NCI-H2227 (cell line): Measurements from ENCODE around the gene TOM1L2.
"Not testable (repeated sequence)": the region's sequence is repeated elsewhere in the genome, so short reads cannot be mapped to it uniquely, and the experiment has no call there.

Experiments used
- DNase-seq: peaks from one replicate; lab custom pipeline; 2025; ENCODE audit not compliant: unreplicated experiment; lab: John Stamatoyannopoulos, UW

The TOM1L2 gene

GRCh38 chr17:17944743-17945142 lies 27.5 kb downstream of the TOM1L2 start:
- no peak for DNase-seq

- DNase-seq: no peak
Observed at GRCh38 chr17:17944242-17944641, 28.0 kb downstream of the TOM1L2 start.

DNA sequence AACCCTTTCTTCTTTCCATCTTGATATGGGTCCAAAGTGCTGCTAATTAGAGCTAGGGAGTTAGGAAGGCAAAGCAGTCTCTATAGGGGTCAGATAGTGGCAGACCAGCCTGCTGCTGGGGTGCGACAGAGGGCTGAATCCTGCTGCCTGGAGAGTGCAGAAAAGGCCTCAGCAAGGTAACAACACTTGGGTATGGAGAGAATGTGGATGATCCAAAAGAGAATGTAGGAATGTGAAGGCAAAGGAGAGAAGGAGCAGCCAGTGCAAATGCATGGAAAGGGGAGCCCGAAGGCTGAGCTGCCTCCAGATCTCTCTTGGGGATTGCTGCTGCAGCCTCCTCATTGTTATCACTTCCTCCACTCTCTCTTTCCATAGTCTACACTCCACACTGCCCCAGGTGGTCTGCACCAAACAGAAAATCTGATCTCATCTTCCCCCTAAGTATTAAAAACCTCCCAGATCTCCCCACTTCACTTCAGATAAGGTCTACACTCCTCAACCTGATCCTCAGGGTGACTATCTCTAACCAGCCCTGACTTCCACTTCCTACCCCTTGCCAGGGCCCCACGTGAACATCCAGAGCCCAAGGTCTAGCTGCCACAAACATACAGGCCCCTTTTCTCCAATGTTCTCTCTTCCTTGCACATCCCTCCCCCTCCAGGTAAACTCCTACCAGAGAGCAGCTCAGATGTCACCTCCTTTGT lies 28.8 kb downstream of the TOM1L2 start:
- DNase-seq: no peak

GRCh38 chr17:17942846-17943245 lies 29.4 kb downstream of the TOM1L2 start:
- DNase-seq: no peak

DNA sequence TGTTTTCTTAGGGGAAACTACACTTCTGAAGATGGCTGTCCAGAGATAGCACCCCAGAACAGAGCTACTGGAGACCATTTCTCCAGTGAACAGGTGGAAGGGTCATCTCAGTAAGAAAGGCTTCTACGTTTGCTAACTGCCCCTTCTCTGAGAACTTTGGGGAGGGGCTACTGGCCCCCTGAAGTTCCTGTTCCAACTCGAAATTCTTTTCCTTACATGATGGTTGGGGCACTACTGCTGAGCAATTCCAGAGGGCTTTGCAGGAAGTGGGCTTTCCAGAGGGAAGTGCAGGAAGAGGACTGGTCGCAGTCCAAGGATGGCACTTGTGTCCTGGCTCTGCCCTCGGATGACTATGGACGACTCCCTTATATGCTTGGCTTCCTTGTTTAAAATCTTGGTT lies 31.2 kb downstream of the TOM1L2 start:
- no peak for DNase-seq

DNA sequence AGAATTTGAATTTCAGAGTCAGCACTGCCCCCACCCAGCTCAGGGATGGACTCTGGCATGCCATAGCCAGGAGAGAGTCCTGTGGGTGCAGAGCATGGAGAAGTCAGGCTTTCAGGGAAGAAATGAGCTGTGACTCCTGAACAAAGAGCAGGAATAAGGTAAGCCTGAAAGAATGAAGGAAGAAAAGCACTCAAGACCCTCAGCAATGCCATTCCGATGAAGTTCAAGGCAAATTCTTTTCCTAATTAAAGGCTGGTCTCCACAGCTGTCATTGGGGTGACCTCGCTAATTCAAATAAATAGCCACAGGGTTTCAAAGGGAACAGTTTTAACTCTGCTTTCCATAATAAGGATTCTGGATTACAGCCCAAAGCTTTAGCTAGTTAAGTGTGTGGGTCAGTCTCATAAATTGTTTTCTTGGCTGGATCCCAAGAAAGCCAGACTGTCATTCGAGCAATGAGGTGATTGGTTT lies 31.7 kb downstream of the TOM1L2 start:
- peak; percentile 53 for DNase-seq

DNA sequence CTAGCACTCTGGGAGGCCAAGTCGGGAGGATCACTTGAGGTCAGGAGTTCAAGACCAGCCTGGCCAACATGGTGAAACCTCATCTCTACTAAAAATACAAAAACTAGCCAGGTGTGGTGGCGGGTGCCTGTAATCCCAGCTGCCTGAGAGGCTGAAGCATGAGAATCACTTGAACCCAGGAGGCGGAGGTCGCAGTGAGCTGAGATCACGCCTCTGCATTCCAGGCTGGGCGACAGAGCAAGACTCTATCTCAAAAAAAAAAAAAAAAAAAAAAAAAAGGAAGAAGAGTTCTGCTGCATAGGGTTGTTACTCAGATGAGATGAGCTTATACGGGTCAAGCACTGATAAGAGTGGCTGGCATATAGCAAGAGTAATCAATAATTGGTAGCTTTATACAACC lies 32.3 kb downstream of the TOM1L2 start:
- not testable (repeated sequence) for DNase-seq

DNA sequence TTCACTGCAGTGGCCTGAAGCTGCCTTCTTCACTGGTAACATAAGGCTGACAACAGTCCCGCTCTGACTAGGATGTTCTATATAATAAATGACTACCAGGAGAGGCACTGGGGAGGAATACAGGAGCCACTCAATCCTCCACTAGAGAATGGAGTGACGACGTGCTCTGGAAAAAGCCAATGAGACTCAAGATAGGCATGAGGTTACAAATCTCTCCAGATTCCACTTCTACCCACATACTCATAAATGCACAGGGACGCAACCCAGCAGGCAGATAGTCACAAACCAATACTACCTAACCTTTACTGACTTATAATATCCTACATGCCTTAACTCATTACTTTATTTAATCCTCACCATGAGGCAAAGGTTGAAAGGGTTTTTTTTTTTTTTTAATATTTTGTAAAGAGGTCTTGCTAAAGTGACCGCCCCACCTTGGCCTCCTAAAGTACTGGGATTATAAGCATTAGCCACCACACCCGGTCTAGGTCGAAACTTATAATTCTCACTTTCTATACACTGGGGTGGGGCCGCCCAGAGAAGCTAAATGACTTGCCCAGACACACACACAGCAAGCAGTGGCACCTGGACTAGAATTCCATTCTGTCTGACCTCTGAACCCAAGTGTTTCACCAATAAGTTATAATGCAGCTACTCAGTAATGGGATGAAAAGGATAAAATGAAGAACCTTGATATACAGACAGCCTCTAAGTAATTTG lies 33.7 kb downstream of the TOM1L2 start:
- DNase-seq: no peak

DNA sequence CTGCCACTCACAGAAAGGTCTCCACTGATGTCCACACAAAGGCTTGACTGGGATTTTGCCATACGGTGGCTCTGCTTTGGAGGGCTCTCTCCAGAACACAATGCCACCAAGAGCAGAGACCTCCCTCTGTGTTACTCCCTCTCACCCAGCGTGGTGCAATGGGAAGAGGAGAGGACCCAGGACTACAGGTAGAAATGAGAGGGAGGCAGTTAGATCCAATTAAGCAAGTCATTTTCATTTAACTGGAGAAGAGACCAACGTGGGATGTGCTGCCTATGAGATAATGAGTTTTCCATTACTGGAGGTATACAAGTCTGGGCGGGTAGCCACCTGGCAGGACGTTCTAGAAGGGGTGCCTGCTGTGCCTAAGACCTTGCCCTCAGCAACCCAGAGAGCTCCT lies 34.2 kb downstream of the TOM1L2 start:
- no peak for DNase-seq

GRCh38 chr17:17937201-17937853 lies 34.9 kb downstream of the TOM1L2 start:
- peak; percentile 42 for DNase-seq

DNA sequence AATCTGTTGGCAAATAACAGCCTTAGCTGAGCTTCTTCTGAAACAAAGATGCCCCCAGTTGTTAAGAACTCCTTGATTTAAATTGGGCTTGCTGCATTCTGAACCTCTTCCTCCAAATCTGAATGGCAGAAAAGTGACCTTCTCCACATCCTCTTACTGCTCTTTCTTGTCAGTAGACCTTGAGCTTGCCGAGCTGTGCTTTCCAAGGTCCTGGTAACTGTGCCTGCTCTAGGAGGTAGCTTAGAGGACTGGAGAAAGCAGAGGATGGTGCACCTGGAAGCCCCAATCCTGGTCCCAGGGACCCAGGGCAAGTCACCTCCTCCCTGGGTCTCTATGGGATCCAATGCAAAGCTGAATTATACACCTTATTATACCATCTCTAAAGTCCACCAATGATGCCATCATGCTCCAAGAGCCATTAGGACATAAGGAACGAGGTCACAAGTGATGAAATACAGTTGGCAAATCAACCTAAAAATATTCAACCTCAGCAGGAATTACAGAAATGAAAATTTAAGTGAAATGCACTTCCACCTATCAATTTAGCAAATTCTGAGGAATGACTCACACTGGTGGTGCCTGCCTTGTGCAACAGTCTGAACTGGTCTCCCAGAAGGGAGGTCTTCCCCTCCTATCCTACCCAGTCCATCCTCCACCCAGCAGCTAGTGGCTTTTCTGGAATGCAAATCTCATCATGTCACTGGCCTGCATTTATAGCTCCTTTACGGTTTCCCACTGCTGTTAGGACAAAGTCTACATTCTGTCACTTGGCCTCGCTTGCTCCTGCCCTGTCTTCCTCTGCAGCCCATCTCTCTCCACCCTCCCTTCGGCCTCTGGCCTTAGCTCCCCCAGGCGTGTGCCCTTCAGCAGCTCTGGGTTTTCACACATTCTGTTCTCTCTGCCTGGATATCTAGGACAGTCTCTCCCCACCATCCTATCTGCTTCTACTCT lies 36.6 kb downstream of the TOM1L2 start:
- DNase-seq: no peak

- peak; percentile 35 for DNase-seq
Observed at GRCh38 chr17:17934806-17935205, 37.4 kb downstream of the TOM1L2 start.

GRCh38 chr17:17934214-17934613 lies 38.0 kb downstream of the TOM1L2 start:
- DNase-seq: no peak

- DNase-seq: no peak
Observed at GRCh38 chr17:17933775-17934174, 38.4 kb downstream of the TOM1L2 start.

GRCh38 chr17:17931159-17931558 lies 41.0 kb downstream of the TOM1L2 start:
- no peak for DNase-seq

- DNase-seq: no peak
Observed at GRCh38 chr17:17930674-17931073, 41.5 kb downstream of the TOM1L2 start.

GRCh38 chr17:17929655-17930380 lies 42.4 kb downstream of the TOM1L2 start:
- DNase-seq: no peak

- DNase-seq: peak; percentile 27
Observed at GRCh38 chr17:17928398-17929287, 43.6 kb downstream of the TOM1L2 start.

DNA sequence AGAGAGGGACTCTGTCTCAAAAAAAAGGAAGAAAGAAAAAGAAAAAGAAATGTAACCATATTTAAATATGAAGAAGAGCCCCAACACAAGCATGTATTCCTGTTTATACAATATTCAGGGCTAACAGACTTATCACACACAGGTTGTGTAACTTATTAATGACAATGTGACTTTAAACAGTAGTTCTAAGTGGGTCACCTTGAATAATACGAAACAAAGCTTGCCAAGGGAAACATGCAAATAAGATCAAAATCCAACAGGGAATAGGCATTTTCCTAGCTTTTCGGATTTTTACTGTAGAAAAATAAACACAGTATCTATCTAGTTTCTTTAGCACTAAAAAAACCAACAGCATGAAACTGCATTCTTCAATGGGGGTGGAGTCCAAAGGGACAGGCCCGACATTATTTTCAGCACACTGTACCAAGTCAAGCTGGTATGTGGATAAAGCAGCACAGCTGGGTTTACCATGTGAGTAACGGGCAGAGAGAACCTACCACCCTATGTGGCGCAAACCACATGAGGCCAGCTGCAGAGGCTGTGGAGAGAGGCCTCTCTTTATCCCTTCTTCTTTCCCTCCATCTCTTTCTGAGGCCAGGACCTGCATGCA lies 45.3 kb downstream of the TOM1L2 start:
- DNase-seq: no peak
